HG02970 (cell line): ENCODE data around the gene CLDN2.
"Not testable (repeated sequence)": the region's sequence is repeated elsewhere in the genome, so short reads cannot be mapped to it uniquely, and the experiment has no call there.

Experiments
- ATAC-seq: cut with Tn5 transposase; IDR thresholded peaks from one replicate; pipeline ENCODE4 v1.9.1; 2021; ENCODE audit warnings: mild to moderate bottlenecking, moderate library complexity, moderate number of reproducible peaks; ENCODE audit not compliant: unreplicated experiment, low FRiP score

CLDN2 gene

GRCh38 chrX:106919932-106920452, at the start of gene CLDN2:
Gene CLDN2 (plus strand): TSS chrX:106920402. CDS start chrX:106928229, 7,827 bp downstream.
- ATAC-seq = no peak

- ATAC-seq = not testable (repeated sequence)
Measured at GRCh38 chrX:106872796-106873195, 47.4 kb upstream of the CLDN2 start.

- no peak for ATAC-seq
Measured at GRCh38 chrX:106874075-106874474, 46.1 kb upstream of the CLDN2 start.

GRCh38 chrX:106875151-106875550, 45.1 kb upstream of the CLDN2 start:
- ATAC-seq = no peak

- ATAC-seq = no peak
Measured at GRCh38 chrX:106889468-106889867, 30.7 kb upstream of the CLDN2 start.

- ATAC-seq = no peak
Measured at GRCh38 chrX:106891762-106892460, 28.3 kb upstream of the CLDN2 start.

- peak; percentile 70 for ATAC-seq
Measured at GRCh38 chrX:106894392-106894909, 25.8 kb upstream of the CLDN2 start.

GRCh38 chrX:106894978-106895452, 25.2 kb upstream of the CLDN2 start:
- ATAC-seq = no peak

- no peak for ATAC-seq
Measured at GRCh38 chrX:106897259-106897658, 22.9 kb upstream of the CLDN2 start.

GRCh38 chrX:106898462-106898861, 21.7 kb upstream of the CLDN2 start:
- peak; percentile 56 for ATAC-seq

GRCh38 chrX:106899276-106899675, 20.9 kb upstream of the CLDN2 start:
- ATAC-seq = no peak

- ATAC-seq = no peak
Measured at GRCh38 chrX:106899841-106900240, 20.4 kb upstream of the CLDN2 start.

GRCh38 chrX:106901341-106901740, 18.9 kb upstream of the CLDN2 start:
- ATAC-seq = no peak

GRCh38 chrX:106901781-106902219, 18.4 kb upstream of the CLDN2 start:
- no peak for ATAC-seq

GRCh38 chrX:106902684-106903083, 17.5 kb upstream of the CLDN2 start:
- no peak for ATAC-seq

GRCh38 chrX:106903291-106903824, 16.8 kb upstream of the CLDN2 start, which contains the start of gene RIPPLY1:
Gene RIPPLY1 (minus strand): TSS chrX:106903341. CDS start chrX:106903287, 54 bp downstream.
- no peak for ATAC-seq

GRCh38 chrX:106903856-106904528, 16.2 kb upstream of the CLDN2 start:
- no peak for ATAC-seq

GRCh38 chrX:106905064-106905708, 15.0 kb upstream of the CLDN2 start:
- ATAC-seq = no peak

GRCh38 chrX:106906361-106906760, 13.8 kb upstream of the CLDN2 start:
- ATAC-seq = no peak

- ATAC-seq = no peak
Measured at GRCh38 chrX:106912864-106913263, 7.3 kb upstream of the CLDN2 start.
